Stimulated activated CD8-positive, alpha-beta memory T cell treated with anti-CD3 and anti-CD28 coated beads, Interleukin-12 subunit alpha, Interleukin-12 subunit beta, amount 100 ng/mL, for 24 hours (primary cell): ENCODE data around the gene FAM53A.

Experiments used
- DNase-seq: peaks from one replicate; pipeline ENCODE4 v3.0.0-alpha.2; 2020; ENCODE audit errors: extremely low read depth

Gene FAM53A, protein sequence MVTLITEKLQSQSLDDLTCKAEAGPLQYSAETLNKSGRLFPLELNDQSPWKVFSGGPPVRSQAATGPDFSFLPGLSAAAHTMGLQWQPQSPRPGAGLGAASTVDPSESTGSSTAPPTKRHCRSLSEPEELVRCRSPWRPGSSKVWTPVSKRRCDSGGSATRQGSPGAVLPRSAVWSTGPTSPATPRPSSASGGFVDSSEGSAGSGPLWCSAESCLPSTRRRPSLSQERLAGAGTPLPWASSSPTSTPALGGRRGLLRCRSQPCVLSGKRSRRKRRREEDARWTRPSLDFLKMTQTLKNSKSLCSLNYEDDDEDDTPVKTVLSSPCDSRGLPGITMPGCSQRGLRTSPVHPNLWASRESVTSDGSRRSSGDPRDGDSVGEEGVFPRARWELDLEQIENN

DNA sequence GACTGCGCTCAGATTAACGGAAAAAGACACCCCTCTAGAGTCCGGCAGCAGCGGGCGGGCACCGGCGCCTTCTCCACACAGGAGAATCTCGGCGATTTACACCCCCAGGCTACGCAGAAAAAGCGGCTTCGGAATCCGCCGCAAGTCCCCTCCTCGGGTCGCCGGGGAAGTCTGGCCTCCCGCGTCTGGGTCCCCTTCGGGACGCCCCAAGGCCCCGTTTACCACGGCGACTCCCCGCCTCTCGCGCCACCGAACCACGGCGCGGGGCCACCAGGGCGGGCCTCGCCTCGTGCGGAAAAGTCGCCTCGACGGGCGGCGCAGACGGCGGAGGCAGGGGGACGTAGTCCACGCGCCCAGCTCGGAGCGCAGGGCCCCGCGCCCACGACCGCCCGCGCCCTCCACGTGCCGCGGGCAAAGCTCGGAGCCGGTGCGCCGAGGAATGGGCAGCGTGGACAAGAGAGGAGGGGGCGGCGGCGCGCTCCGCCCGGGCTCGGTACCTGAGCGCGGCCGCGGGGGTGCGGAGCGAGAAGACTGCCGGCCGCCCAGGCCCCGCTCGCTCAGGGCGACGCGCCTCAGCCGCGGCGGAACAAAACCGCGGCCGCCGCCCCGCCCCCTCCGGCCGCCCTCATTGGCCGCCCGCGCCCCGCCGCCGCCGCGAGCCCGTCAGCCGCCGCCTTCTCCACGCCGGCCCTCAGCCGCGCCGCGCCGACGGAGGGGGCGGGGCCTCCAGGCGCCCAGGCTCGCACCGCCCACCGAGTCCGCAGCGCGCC is at the start of gene FAM53A:
Gene FAM53A, minus strand, starts transcription at position 578 of the 770 bp plus-strand sequence. CDS start 15,572 bp downstream, outside the sequence.
- peak; percentile 81 for DNase-seq

DNA sequence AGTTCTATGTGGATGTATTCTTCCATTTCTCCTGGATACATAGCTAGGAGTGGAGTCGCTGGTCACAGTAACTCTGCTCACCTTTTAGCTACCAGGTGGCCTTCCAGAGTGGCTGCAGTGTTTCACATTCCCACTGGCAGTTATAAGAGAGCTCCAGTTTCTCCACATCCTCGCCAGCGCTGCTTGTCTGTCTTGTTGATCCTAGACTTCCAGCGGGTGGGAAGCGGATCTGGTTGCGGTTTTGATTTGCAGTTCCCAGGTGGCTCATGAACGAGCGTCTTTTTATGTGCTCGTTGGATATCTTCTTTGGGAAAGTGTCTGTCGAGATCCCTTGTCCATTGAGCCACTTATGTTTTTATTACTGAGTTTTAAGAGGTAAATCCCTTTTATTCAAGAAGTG is 48.8 kb upstream of the FAM53A start:
- no peak for DNase-seq

DNA sequence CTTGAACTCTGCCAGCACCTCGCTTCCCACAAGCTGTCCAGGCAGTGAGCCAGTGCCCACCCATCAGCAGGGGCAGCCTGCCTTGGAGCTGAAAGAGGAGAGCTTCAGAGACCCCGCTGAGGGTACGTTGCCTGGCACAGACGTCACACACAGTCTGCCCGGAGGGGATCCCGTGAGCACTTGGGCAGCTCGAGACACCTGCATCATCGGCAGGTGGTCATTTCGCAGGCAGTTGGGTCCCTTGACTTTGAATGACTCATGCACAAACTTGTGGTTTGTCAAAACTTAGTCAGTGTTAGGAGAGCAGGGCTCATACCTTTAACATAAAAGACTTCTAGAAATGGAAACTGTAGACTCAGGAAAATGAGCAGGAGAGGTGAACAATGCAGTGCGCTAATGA is 47.1 kb upstream of the FAM53A start:
- no peak for DNase-seq

DNA sequence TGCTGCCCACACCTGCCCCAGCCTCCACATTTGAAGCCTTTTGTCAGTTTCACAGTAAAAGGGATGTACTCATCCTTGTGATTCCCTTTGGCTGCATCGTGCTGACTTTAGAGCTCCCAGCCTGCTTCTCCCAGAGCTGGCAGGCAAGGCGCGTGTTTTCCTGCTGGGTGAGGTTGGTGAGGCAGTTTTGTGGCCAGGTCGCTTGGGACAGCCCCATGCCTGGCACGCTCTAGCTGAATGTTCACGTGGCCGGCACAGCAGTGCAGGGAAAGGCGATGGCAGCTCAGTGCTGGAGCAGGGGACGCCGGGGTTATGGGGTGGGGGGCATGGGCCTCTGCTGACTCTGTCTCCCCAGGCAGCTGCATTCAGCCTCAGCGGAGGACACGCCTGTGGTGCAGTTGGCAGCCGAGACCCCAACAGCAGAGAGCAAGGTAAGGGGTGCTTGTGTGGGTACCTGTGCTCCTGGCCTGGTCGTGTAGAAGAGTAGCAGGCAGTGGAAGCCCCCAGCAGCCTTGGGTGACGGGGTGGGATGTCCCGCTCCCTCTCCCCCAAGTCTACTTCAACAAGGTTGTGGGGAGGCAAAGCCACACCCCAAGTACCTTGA is 46.5 kb upstream of the FAM53A start:
- DNase-seq = no peak

DNA sequence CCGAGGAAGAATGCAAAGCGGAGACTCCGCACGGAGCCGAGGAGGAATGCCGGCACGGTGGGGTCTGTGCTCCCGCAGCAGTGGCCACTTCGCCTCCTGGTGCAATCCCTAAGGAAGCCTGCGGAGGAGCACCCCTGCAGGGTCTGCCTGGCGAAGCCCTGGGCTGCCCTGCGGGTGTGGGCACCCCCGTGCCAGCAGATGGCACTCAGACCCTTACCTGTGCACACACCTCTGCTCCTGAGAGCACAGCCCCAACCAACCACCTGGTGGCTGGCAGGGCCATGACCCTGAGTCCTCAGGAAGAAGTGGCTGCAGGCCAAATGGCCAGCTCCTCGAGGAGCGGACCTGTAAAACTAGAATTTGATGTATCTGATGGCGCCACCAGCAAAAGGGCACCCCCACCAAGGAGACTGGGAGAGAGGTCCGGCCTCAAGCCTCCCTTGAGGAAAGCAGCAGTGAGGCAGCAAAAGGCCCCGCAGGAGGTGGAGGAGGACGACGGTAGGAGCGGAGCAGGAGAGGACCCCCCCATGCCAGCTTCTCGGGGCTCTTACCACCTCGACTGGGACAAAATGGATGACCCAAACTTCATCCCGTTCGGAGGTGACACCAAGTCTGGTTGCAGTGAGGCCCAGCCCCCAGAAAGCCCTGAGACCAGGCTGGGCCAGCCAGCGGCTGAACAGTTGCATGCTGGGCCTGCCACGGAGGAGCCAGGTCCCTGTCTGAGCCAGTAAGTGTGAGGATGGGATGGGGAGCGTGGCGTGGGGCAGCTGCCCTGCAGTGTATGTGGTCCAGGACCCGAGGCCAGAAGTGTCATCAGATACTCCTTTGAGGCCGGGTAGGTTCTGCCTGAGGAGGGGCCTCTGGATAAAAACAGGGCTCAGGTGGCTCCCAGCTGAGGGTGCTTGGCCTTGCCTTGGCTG is 44.2 kb upstream of the FAM53A start:
- DNase-seq = no peak

DNA sequence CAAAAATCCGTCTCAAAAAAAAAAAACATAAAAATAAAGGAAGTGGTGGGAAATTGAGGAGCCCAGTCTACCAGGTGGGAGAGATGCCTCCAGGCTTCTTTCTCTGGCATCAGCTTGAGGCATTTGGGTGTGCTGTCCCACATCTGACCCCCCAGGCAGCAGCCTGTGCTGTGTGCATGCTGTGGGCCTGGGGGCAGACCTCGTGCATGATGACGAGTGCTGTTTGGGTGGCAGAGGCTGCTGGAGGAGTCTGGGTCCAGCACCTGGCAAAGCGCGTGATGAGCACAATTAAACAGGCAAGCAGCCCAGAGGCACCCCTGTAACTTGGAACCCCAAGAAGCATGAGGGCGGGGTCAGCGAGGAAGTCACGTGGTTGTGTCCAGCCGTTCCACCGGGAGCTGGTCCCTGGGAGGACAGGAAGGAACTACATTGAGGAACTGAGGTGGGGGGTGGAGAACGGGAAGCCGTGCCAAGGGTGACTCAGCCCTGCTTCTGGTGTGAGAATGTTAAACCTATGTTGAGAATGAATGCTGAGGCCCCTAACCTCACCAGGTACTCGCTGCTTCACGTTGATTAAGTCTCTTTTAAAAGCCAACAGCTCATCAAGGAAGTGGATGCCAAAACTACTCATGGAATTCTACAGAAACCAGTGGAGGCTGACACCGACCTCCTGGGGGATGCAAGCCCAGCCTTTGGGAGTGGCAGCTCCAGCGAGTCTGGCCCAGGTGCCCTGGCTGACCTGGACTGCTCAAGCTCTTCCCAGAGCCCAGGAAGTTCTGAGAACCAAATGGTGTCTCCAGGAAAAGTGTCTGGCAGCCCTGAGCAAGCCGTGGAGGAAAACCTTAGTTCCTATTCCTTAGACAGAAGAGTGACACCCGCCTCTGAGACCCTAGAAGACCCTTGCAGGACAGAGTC is 43.3 kb upstream of the FAM53A start:
- DNase-seq = no peak

DNA sequence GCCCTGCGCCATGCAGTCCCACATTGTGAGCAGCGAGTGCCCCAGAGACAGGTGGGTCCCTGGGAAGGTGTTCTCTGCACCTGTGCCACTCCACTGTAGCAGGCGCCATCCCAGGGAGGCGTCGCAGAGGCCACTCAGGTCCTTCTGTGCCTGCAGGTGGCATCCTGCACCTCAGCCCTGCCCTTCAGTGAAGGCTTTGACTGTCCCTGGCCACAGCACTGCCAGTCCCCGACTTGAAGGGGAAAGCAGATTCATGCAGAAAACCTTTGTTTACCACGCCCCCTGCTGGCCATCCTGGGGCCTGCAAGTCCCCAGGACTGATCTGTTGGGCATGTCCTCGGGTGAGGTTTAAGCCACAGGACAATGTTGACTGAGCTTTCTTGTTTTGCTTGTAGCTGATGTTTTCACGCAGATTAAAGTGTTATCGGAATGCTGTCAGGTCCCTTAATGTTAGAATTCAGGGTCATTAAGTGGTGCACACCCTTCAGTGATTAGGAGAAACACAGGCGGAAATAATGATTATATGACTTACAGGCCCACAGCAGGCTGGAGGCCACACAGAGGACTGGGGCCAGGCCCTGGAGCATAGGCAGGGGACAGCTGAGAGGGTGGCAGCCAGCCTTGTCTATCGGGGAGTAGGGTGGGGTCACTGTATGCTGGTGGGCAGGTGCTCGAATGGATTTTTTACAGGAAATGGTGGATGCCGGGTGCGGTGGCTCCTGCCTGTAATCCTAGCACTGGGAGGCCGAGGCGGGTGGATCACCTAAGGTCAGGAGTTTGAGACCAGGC is 42.2 kb upstream of the FAM53A start:
- peak; percentile 76 for DNase-seq

DNA sequence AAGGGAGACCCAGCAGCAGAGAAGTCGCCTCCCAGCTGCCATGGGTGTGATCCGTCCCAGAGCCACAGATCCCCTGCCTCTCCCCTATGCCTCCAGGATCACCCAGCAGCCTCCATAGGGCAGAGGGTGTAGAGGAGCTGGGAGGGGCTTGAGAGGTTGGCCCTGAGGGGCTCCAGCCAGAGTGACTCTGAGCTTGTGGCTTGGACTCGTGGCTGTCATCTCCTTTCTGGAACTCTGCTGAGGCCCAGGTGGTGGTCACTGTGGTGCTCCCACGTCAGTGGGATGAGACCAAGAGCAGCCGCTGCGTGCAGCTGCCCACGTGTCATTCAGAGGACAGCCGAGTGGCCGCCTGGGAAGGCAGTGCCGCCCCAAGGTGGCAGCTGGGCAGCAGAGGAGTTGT is 41.4 kb upstream of the FAM53A start:
- no peak for DNase-seq

DNA sequence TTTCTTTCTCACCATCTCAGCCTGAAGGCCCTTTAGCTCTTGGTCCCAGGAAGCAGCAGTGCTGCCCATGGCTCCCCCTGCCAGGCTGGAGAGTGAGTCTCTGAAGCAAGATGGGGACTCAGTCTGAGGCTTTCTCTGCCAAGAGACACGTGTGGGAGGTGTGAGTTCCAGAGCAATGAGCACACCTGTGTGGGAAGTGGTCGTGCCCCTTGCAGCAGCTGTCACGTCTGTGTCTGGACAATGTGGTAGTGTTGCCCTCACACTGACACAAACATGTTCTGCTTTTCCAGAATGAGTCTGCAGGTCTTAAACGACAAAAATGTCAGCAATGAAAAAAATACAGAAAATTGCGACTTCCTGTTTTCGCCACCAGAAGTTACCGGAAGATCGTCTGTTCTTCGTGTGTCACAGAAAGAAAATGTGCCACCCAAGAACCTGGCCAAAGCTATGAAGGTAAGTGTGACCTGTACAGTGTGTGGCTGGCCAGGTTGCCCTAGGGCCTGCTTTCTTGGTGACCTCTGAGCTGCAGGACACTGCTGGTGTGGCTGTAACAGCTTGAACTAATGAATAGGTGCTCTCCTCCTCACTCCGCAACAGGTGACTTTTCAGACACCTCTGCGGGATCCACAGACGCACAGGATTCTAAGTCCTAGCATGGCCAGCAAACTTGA is 39.2 kb upstream of the FAM53A start:
- DNase-seq = no peak

DNA sequence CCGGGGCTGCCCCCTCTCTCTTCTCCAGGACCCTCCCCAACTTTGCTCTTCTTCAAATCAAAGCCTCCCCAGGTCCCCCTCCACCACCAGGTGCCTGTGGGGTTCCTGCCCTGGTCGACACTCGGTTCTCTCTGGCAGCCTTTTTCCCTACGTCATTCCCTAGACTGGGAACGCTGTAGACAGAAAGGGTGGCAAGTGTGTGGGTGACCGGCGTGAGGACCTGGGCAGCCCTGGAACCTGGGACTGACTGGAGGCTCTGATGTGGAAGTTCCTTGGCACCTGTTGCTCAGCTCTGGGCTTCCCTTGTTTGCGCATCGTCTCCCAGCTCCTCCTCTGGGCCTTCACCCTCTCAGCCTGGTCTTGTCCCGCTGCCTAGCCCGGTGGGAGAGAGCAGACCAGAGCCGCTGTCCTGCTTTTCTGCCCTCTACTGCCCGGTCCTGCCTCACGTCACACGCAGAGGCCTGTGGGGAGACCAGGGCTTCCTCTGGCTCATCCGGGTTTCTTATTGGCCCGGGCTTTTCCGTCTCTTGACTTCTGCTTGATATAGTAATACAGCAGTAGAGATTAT is 38.5 kb upstream of the FAM53A start:
- no peak for DNase-seq

DNA sequence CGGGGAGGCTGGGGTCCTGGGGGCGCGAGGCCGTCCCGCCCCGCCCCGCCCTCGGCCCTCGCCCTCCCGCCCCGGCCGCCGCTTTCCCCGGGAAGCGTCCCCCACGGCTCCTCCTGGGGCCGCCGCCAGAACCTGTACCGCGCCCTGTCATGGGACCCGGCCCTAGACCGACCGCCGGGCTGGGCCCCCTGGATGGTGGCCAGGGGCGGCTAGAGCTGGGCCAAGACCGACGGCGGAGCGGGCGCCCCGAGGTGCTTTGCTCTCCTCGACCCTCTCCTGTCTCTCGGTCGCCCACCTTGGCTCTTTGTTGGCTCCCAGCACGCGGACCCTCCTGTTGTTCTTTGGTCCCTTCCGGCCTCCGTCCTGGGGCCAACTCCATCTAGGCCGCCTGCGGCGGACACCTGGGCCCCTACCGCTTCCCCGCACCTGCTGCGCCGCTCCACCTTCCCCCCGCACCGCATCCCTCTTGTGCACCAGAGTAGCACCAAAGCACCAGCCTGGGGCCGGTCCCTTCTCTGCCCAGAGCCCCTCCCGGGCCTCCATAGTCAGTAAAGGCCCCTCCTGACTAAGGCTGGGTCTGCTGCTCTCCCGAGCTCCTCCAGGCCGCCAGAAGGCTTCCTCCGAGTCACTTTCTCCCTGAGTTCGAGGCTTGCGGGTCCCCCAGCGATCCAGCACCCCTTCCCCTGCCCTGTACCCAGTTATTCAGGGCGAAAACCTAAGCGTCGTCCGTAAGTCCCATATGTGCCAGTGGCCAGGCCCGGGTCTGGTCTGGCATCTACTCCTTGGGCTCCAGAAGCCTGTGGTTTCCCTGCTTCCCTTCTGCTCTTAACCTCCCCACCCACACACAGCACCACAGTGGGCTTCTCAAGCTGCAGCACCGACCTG is 37.8 kb upstream of the FAM53A start:
- DNase-seq = no peak

DNA sequence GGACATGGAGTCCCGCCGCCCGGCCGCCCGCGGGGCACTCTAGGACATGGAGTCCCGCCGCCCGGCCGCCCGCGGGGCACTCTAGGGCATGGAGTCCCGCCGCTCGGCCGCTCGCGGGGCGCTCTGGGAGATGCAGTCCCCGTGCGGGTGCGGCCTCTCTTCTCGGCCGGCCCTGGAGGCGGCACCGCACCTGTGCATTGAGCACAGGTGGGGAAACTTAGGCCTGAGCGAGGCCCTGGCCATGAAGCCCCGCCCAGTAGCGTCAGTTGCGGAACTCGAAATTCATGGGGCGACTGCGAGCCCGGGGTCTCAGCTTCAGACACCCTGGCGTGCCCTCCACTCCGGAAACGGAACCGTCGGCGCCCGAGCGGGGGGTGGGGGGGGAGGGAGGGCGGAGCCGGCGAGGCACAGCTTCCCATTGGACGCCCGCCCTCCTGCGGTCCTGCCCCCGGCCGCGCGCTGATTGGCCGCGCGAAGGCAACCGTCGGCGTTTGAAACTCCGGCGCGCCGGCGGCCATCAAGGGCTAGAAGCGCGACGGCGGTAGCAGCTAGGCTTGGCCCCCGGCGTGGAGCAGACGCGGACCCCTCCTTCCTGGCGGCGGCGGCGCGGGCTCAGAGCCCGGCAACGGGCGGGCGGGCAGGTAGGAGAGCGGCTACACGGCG is 37.0 kb upstream of the FAM53A start, which contains the start of the genes TACC3 and TMEM129:
Gene TACC3, plus strand, starts transcription at position 519 of the 663 bp plus-strand sequence. CDS start 1,901 bp downstream, outside the sequence.
Gene TMEM129, minus strand, starts transcription at position 321 of the 663 bp plus-strand sequence. CDS start 486 bp downstream, outside the sequence.
- peak; percentile 86 for DNase-seq

DNA sequence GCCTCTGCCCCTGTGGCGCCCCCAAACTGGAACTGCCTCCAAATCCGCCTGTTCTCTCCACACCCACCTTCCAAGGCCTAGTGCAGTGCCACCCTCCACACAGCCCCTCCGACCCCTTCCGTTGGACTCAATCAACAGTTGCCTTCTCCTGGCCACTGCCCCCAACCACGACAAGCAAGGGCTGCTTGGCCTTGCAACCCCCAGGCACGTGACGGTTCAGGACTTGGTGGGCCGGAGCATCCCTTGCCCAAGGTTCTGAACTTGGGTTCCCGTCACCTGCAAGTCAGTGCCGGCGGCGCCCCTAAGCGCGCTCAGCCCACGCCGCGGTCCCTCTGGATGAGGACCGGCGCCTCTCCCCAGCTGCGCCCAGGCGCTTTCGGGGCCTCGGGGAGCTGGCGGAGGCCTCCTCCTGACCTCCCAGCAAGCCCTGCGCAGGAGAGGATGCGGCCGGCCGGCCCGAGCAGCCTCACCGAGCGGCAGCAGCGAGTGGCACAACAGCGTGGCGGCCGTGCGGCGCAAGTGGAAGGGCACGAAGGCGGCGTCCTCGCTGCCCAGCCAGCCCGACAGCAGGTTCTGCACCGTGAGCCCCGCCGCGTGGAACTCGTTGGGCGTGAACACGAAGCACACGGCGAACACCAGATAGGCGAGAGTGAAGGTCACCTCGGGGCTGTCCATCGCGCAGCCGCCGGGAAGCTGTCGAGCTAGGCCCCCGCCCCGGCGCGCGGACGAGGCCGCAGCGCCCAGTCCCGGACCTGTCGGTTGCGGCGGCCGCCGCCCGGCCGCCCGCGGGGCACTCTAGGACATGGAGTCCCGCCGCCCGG is 36.3 kb upstream of the FAM53A start:
- no peak for DNase-seq

DNA sequence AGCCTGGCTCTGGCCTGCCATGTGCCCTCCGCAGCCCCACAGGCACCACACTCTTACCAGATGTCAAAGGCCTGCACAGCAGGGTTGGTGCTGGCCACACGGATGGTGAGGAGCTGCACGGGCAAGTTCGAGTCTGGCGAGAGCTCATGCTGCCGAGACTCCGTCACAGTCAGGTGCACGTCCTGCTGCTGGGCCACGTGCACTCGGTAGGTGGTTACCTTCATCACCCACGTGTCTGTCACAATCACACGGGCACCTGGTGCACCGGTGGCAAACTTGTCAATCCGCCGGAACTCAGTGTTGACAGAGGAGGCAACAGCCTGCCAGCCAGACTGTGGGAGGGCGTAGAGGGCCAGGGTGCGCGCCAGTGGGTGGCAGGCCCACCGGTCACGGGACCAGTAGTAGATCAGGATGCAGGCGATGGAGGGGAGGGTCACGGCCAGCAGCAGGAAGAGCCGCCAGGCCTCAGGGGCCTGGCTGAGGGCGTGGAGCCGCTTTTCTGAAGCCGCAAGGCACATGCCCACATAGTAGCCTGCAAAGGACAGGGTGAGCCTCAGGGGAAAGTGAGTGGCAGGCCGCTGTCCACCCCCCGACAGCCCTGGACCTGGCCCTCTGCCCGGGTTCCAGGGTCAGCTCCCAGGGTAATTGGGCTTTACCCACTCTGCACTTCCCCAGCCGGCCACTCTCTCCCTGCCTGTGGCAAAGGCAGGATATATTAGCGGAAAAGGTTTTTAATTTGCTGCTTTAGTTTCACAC is 34.2 kb upstream of the FAM53A start:
- no peak for DNase-seq
